ENCODE results near the gene ACOX2. TPM values are rescaled to one million over a fixed set of nuclear protein-coding genes. Genes with fewer than 3 reads are reported as not detected.
"Not testable (repeated sequence)": the region's sequence is repeated elsewhere in the genome, so short reads cannot be mapped to it uniquely, and the experiment has no call there.

Gene ACOX2
- total RNA-seq, 2 donors from 2014 or later: 20.1 to 28.2 TPM

DNA sequence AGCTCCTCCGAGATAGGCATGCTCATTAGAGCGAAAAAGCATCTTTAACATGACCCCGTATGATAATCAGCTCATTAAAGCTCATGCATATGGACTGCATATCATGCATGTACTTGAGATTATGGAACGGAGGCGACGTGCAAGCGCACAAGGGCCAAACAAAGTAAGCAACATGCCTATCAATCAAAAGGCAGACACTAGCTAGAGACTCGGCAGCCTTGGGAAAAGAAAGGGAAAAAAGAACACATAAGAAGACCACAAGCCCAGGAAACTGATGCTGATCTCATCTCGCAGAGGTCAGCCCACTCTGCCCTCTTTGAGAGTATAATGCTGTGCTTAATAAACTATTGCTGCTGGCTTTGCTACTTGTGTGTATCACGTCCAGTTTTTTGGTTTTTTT, 2.6 kb upstream of the ACOX2 start:
- ATAC-seq: no peak
- no peak for DNase-seq
- intact Hi-C loops (cut with DNase I): no loop called here

DNA sequence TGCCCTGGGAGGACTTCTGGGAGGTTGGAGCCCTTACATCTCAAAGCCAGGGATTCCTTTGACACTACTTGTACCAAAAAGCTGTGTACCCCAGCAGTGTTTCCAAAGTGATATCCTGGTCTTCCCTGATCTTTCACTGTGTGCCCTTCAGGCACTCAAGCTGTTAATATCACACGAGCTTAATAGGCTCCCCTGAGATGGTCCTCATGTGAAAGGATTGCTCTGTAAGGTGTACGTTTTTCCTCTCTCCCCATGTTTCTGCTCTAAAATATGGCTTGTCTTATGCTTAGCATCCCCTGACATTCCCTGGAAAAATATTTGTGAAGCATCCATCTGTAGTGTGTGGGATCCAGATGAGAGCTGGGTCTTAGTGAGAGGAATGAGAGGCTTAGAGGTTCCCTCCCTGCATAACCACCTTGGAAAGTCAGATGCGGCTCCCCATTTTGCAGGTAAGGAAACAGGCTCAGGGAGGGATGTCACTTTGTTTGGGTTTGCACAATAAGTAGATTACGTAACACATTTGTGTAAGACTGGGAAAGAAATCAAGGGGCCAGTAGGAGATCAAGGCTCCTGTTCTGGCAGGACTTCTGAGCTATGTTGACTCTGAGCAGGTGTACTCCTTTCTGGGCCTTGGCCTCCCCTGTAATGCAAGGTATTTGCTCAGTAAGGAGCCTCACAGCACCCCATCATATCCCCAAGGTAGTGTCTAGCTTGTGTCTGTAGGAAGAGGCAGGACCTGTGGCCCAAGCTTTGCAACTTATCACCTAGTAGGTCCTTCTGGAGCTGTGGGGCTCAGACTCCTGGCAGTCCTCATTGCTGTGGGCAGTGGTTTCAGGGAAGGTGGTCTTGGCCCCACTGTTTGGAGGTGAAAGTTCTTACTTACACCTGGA, 667 bp upstream of the ACOX2 start:
- DNase-seq (no peak), ATAC-seq (no peak)
- intact Hi-C loops (cut with DNase I): no loop called here

GRCh38 chr3:58535531-58536500, 1.2 kb downstream of the ACOX2 start:
- DNase-seq: no peak
- intact Hi-C loops (cut with DNase I): no loop called here
- ATAC-seq: peak in 1 of 2 donors; percentile 16

- intact Hi-C loops (cut with DNase I): loop anchor here in 1 of 2 donors (5.0 kb wide), 3 partner anchors 73 to 218 kb away; no protein-coding TSS in a partner anchor
- no peak for ATAC-seq
- DNase-seq: no peak
Observed at GRCh38 chr3:58534592-58535494, 2.1 kb downstream of the ACOX2 start.

GRCh38 chr3:58532794-58533220, 4.2 kb downstream of the ACOX2 start:
- intact Hi-C loops (cut with DNase I): loop anchor here in 1 of 2 donors (5.0 kb wide), 3 partner anchors 71 to 216 kb away; no protein-coding TSS in a partner anchor
- ATAC-seq: peak; percentile 43 to 58
- DNase-seq: peak; percentile 74

GRCh38 chr3:58531956-58532355, 5.0 kb downstream of the ACOX2 start:
- intact Hi-C loops (cut with DNase I): loop anchor here in 1 of 2 donors (5.0 kb wide), 3 partner anchors 70 to 215 kb away; no protein-coding TSS in a partner anchor
- no peak for ATAC-seq
- DNase-seq: no peak

DNA sequence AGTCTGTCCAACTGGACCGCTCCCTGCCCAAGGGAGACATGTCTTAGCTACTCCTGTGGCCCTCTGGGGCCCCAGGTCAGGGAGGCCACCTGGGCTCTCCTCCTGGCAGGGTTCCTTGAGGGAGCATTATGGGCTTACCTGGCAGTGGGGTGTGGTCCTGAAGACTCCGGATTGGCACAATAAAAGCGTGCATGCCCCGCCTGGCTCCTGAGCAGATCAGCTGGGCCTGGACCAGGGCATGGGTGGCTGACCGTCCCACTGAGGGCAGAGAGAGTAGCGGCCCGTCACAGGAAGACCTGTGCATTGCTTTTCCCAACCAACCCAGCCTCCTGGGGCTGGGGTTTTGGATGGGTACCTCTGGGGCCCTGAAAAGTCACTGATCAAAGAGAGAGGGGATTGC, 5.4 kb downstream of the ACOX2 start:
- no peak for ATAC-seq
- DNase-seq: no peak

DNA sequence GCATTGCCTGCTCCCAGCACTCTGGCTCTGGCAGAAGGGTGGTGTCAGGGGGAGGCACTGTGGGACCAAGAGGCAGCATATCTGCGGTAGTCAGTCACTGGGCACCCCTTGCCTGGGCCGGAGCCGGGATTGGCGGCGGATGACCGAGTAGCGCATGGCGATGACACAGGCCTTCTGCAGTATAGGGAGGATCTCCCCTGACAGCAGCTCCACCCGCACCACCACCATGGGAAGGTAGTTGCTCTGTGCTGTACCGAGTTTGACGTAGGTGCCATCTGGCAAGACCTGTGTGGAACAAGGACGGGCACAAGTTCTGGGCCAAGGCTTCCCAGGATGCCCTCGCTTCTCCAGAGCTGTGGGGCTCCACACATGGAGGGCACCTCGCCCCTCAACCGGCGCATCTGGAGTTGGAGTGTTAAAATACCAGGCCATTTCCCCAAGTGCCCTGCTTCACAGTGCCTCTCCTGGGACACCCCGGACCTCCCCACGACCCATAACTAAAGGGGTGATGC, 6.6 kb downstream of the ACOX2 start:
- no peak for ATAC-seq
- intact Hi-C loops (cut with DNase I): loop anchor here in 1 of 2 donors (5.0 kb wide), 3 partner anchors 68 to 213 kb away; no protein-coding TSS in a partner anchor
- DNase-seq: no peak

More for the DNA sequence above, 5.4 kb downstream of the ACOX2 start:
- intact Hi-C loops (cut with DNase I): loop anchor here in 1 of 2 donors (5.0 kb wide), 3 partner anchors 69 to 214 kb away; no protein-coding TSS in a partner anchor

- peak in 1 of 2 donors; percentile 6 for ATAC-seq
- intact Hi-C loops (cut with DNase I): loop anchor here in 1 of 2 donors (5.0 kb wide), 3 partner anchors 67 to 212 kb away; no protein-coding TSS in a partner anchor
- no peak for DNase-seq
Observed at GRCh38 chr3:58529516-58530353, 7.3 kb downstream of the ACOX2 start.

DNA sequence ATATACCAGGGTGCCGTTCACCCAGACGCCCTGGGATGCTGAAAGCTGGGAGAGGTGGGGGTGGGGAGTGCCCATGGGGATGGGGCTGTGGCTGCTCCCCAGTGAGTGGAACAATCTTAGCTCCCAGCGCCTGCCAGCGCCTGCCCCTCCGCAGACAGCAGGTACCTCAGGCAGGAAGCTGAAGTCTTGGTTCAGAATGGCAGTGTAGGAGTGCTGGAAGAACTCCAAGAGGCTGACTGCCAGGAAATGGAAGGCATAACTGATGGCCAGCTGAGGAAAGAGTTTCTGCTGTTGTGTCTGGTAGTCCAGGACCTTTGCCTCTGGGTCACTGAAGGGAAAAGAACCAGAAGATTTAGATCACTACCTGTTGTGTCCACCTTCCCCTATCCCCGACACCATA, 8.4 kb downstream of the ACOX2 start:
- ATAC-seq (peak; percentile 25 to 42), DNase-seq (peak; percentile 50)
- intact Hi-C loops (cut with DNase I): no loop called here

DNA sequence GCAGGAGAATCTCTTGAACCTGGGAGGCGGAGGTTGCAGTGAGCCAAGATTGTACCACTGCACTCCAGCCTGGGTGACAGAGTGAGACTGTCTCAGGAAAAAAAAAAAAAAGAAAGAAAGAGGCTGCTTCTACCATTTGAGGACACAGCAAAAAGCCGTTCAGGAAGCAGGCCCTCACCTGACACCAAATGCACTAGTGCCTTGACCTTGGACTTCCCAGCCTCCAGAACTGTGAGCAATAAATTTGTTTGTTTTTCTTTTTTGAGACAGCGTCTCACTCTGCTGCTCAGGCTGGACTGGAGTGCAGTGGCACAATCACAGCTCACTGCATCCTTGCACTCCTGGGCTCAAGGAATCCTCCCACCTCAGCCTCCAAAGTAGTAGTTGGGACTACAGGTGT, 9.6 kb downstream of the ACOX2 start:
- ATAC-seq; intact Hi-C loops (cut with DNase I); DNase-seq: not testable (repeated sequence)

GRCh38 chr3:58526515-58526957, 10.5 kb downstream of the ACOX2 start:
- DNase-seq (no peak), ATAC-seq (peak in 1 of 2 donors; percentile 69)
- intact Hi-C loops (cut with DNase I): no loop called here

DNA sequence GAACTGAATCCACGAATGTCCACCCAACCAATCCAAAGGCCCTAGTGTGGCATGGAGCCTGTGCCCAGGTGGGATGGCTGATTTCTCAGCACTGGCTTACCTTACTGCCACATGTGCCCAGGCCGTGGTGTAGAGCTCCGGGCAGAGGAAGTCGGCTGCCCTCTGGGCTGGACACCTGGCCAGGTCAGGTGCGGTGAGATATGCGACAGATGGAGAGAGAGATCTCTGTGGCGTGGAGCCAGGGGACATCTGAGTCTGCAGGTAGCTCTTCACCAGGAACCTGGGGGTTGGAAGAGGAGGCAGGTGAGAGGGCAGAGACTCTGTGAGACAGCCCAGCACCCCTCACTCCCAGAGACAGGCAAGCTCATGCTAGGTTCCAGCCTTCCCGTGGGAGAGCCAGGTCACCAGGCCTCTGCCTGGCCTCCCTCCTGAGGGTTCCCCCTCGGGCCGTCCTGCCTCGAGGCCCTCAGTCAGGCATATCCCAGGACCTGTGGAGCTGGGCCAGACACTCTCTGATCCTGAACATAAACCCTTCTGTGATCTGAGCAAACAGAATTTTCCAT, 12.6 kb downstream of the ACOX2 start:
- ATAC-seq (no peak), DNase-seq (no peak)
- intact Hi-C loops (cut with DNase I): no loop called here

DNA sequence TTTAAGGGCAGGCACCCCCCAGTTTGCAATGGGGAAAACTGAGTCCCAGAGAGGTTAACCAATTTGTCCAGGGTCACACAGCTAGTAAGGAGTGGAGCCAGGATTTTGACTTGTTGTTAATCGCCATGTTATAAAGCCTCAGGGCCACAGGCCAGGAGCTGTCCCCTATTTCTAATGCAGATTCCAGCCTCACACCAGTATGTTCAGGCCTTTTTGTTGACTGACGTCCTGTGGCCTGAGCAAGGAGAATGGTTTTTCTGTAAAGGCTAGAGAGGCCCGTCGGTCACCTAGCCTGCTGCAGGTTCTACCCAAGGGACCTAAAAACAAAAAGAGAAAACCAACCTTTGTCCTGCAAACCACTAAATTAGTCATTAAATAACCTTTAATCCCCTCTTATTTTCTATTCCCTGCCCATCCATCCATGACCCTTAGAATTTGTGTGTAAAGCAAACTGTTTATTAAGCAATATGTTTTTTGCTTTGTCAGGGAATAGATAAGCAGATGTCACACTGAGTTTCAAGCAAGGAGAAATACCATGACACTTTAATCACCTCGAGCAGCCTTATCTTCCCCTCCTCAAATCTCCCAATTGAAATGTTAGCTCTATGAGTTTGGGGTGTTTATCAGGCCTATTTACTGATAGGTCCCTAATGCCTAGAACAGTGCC, 14.1 kb downstream of the ACOX2 start:
- DNase-seq (no peak), ATAC-seq (no peak)
- intact Hi-C loops (cut with DNase I): no loop called here

- ATAC-seq (no peak), DNase-seq (no peak)
- intact Hi-C loops (cut with DNase I): no loop called here
Observed at GRCh38 chr3:58521917-58522631, 14.9 kb downstream of the ACOX2 start.

- intact Hi-C loops (cut with DNase I): no loop called here
- no peak for ATAC-seq
- DNase-seq: no peak
Observed at GRCh38 chr3:58521336-58521670, 15.7 kb downstream of the ACOX2 start.
